Activated CD8-positive, alpha-beta memory T cell treated with anti-CD3 and anti-CD28 coated beads for 4 hours (primary cell): ENCODE measurements around the gene MYOZ1.
"Not testable (repeated sequence)": the region's sequence is repeated elsewhere in the genome, so short reads cannot be mapped to it uniquely, and the experiment has no call there.

Experiments used
- DNase-seq, 2 donors: peaks; one replicate each; pipeline ENCODE4 v3.0.0-alpha.2; 2020; ENCODE audit warnings: low read depth in 2 of 2

Gene MYOZ1, protein sequence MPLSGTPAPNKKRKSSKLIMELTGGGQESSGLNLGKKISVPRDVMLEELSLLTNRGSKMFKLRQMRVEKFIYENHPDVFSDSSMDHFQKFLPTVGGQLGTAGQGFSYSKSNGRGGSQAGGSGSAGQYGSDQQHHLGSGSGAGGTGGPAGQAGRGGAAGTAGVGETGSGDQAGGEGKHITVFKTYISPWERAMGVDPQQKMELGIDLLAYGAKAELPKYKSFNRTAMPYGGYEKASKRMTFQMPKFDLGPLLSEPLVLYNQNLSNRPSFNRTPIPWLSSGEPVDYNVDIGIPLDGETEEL

GRCh38 chr10:73641328-73642060 lies at the start of gene MYOZ1:
Gene MYOZ1, minus strand, starts transcription at chr10:73641474. Its CDS starts 1,457 bp downstream, at chr10:73640017.
- no peak for DNase-seq

GRCh38 chr10:73690755-73691154 lies 49.5 kb upstream of the MYOZ1 start:
- not testable (repeated sequence) for DNase-seq

GRCh38 chr10:73689596-73689995 lies 48.3 kb upstream of the MYOZ1 start:
- DNase-seq: not testable (repeated sequence)

- DNase-seq: not testable (repeated sequence)
Measured at GRCh38 chr10:73687641-73688040, 46.4 kb upstream of the MYOZ1 start.

DNA sequence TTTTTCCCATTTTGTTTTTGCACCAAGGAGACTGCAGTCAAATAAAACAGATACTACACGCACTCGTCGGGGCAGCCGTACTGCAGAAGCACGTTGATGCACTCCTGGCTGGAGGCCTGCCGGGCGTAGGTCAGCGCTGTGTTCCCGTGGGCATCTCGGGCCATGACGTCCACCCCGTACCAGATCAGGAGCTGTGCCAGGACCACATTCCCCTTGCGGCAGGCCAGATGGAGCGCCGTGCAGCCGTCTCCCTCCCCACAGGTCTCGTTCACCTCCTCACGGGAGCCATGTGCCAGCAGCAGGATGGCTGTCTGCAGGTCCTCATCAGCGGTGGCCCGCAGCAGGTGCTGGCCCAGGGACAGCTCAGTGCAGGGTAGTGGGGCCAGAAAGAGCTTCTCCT lies 33.3 kb upstream of the MYOZ1 start:
- DNase-seq: not testable (repeated sequence)

- DNase-seq: not testable (repeated sequence)
Measured at GRCh38 chr10:73668378-73668777, 27.1 kb upstream of the MYOZ1 start.

DNA sequence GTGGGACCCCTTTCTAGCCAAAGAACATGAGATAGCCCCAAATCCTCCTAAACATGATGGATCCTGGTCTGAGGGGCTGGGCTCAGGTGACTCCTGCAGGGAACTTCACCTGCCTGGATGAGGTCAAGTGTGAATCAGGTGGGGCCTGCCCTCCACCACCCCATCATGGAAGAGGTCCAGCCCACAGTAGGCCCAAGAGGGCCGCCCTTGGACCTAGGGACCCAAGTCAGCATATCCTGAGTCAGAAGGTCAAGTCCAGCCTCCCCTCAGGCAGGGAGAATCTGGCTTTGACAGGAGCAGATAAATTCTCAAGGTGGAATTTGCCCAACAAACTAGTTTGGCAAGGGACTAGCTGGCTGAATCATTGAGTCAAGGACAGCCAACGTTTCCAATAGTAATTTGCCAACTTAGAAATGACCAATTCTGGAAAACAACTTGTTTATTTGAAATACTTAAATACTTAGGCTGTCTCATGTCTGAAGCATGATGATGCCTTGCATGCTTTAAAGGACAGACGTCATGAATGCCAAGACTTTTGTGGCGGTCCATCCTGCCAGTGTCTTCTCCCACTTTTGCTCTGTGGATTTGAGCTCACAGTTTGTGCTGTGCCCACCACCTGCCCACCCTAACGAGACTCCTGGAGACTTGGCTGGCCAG lies 25.0 kb upstream of the MYOZ1 start:
- not testable (repeated sequence) for DNase-seq

DNA sequence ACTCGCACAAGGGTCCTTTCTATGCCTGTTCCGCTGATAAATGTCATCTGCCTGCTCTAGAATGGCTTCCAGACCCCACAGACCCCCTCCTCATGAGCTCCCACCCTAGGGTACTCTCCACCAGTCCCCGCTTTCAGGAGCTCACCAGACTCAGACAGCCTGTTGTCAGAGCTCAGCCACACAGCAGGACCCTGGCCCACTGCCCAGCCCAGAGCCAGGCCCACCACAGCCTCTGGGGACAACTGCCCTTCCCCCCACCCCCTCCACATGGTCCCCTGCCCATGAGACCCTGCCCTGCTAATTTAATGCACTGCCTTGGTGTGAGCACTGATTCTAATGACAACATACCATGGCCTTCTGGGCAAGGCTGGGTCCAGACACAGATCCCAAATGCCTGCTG lies 24.3 kb upstream of the MYOZ1 start:
- DNase-seq: not testable (repeated sequence)

DNA sequence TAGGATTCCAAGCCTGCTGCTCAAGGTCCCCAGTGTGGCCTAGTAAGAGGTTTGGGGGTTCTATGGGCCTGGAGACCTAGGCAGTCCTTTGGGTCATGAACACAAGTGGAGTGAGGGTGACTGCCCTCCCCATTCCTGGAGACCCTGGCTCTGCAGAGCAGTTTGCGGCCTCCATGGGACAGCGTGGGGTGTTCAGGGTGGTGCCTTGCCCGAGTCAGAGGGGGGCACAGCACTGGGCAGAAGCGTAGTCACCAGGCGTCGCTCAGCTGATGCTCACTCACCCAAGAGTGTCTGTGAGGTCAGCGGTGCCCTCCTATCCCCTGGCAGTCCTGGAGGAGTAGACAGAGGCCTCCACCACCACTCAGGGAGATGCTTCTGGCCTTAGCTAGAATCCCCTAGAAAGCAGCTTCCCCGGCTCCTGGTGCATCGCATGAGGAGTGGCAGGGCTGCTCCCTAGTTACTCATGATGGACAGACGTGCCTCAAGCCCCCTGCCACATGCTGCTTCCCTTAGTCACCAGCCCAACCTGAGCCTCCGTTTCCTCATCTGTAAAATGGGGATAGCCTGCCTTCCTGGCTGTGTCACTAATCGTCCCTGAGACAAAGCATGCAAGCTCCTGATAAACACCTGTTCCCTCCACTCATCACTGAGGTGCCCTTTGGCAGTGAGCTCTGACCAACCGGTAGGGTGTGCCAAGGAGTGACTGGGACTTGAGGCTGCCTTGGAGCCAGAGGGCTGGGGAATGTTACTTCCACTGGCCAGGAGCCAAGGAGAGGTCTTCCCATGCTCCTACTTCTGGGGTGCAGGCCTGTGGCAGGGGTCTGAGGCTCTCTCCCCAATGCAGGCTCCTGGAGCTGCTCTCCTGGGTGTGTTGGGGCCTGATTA lies 23.1 kb upstream of the MYOZ1 start:
- DNase-seq: not testable (repeated sequence)

- not testable (repeated sequence) for DNase-seq
Measured at GRCh38 chr10:73663621-73664020, 22.3 kb upstream of the MYOZ1 start.

DNA sequence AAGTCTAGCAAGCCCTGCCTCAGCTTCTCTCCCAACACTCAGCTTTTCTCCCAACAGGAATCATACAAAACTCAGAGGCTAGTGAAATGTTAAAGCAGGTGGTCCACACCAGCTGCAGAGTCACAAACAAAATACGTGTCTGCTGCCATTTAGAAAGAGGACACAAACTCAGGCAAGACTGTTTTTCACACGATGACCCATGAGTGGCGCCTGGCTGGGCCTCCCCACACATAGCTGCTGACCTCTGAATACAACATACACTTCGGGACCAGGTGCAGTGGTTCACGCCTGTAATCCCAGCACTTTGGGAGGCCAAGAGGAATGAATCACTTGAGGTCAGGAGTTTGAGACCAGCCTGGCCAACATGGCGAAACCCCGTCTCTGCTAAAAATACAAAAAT lies 21.4 kb upstream of the MYOZ1 start:
- DNase-seq: not testable (repeated sequence)

GRCh38 chr10:73655990-73656298 lies 14.7 kb upstream of the MYOZ1 start, which contains the start of gene SYNPO2L:
Gene SYNPO2L, minus strand, starts transcription at chr10:73656029. Its CDS starts 107 bp downstream, at chr10:73655922.
- no peak for DNase-seq

- DNase-seq: no peak
Measured at GRCh38 chr10:73655257-73655989, 14.1 kb upstream of the MYOZ1 start.

DNA sequence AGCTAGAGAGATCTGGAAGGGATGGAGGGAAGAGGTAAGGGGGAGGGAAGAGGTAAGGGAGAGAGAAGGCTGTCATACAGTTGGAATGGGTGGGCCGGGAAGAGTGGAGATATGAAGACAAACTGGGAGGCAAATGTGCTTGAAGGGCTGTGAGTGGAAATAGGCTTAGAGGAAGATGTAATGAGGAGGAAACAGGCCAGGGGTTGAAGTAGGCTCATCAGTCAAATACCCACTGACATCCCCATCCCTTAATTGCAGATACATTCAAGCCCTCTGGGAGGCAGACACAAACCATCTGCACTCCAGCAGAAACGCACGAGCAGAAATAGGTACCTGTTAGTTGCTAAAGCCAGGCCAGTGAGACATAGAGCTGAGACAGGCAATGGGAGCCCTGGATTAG lies 12.4 kb upstream of the MYOZ1 start:
- no peak for DNase-seq

DNA sequence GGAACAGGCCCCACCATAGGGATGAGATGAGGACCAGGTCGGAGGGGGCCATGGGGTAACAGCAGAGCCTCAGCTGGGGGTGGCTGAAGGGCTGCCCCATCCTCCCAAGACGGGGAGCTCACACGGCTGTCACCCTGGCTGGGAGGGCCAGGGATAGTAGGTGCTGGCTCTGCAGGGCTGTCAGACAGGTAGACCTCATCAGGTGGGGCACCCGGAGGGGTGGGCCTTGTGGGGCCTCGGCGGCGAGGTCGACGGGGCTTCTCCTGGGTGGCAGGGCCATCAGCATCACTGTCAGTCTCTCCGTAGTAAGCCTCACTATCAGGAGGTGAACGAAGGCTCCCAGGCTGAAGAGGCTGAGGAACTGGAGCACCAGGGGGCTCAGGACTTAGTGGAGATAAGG lies 11.9 kb upstream of the MYOZ1 start:
- DNase-seq: no peak

GRCh38 chr10:73650537-73651331 lies 9.5 kb upstream of the MYOZ1 start:
- DNase-seq: no peak

DNA sequence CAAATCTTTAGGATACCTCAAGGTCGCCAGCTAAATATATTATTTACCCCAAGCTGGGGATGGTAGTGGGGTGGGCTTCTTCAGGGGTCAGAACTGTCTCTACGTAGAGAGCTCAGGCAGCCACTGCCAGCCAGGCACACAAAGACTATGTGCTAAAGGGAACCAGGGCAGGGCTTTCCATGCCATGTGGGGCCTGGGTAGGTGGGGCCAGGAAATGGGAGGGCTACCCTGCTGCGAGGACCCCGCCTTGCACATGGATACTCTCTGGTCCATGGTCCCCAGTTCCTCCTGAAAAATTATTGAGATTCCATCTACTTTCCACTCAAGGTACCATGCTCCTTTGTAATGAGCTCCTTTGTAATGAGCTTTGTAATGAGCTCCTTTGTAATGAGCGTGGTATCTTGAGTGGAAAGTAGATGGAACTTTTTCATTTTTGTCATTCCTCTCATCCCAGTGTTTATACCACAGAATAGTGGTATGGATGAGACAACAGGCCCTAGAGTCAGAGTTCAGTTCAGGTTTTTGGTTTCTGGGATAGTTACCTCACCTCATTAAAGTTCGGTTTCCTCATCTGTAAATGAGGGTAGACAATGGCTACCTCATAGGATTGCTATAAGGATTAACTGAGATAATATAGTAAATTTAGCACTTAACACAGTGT lies 8.7 kb upstream of the MYOZ1 start:
- no peak for DNase-seq

DNA sequence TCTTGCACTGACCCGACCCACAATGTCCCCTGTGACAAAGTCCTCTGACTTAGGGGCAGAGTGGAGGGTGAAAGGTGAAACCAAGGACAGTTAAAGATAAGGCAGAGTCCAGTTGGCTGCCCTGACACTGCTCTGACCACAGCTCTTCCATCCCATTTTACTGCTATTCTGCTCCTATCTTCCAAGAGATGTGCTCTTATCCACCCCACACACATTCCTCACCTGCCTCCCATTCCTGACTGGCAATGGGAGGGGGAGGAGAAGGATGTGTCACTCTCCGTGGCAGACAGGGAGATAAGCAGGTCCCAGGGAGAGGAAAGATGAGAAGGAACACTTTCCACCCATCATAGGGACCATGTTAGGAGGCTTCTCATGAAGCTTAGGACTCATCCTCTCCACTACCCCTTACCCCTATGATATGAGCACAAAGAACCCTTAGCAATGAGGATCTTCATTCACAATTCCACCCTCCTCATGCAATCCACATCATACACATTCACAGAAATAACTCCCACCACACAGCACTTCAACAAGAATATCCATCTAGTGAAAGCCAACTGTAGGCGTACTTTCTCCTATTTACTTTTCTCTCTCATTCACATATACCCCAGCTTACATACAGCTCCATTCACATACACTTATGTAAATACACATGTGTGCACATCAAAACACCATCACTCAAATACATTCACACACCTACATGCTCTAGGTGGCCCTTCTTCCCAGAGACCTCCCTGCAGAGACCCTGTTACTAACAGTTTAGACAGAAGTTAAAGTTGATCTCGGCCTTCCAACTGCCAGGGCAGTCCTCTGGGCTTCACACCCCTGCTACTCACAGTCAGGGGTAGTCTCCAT lies 7.9 kb upstream of the MYOZ1 start:
- no peak for DNase-seq
